Caco-2 (cell line): Measurements from ENCODE around the gene LDLRAD4. TPM values are rescaled to one million over a fixed set of nuclear protein-coding genes. Genes with fewer than 3 reads are reported as not detected.
A peak's percentile ranks its signal among the peaks of the same experiment; 100 is the strongest.

Experiments
- BruUV-seq: library from RNA; stranded (reverse); fragments of 400-500 nt; replicated peaks from 2 replicates; lab custom pipeline; 2021; lab: Mats Ljungman, UMichigan
- CTCF ChIA-PET: fragments of 300-600 bp; sonication (Branson Sonifier 250); formaldehyde crosslinking; loops from one replicate; lab custom pipeline; 2022; ENCODE audit warnings: antibody characterized with exemption; lab: Charles Lee
- POLR2A ChIA-PET: fragments of 300-600 bp; sonication (Branson Sonifier 250); formaldehyde crosslinking; loops from one replicate; lab custom pipeline; 2022; ENCODE audit warnings: antibody characterized with exemption; lab: Charles Lee
- DNase-seq, 2 experiments: peaks; one replicate each; pipeline versions ENCODE4 v3.0.0 to v3.0.0-alpha.2; 2020 to 2022
- H3K27me3 ChIP-seq: replicated peaks from 2 replicates; pipeline ENCODE4 v1.6.0; 2011; ENCODE audit warnings: low read length; ENCODE audit not compliant: control insufficient read depth, insufficient read depth
- H3K36me3 ChIP-seq: 2 replicates; pipeline ENCODE4 v1.5.1; 2011; ENCODE audit warnings: low read length; ENCODE audit not compliant: control insufficient read depth, insufficient read depth
- H3K4me1 ChIP-seq: fragments of 250-450 bp; sonication (Bioruptor Pico); 2 replicates; pipeline ENCODE4 v1.5.1; 2020; ENCODE audit warnings: mild to moderate bottlenecking
- H3K4me3 ChIP-seq: 2 replicates; pipeline ENCODE4 v1.5.1; 2011; ENCODE audit warnings: low read depth, mild to moderate bottlenecking, control low read depth, low read length
- H3K9me3 ChIP-seq: fragments of 250-450 bp; sonication (Bioruptor Pico); 2 replicates; pipeline ENCODE4 v1.5.1; 2020; ENCODE audit warnings: mild to moderate bottlenecking, moderate library complexity
- H3K27ac Mint-ChIP-seq: one replicate; pipeline ENCODE4 v1.8.0; 2022; ENCODE audit warnings: mixed read lengths; ENCODE audit not compliant: unreplicated experiment
- H3K27me3 Mint-ChIP-seq: one replicate; pipeline ENCODE4 v1.8.0; 2022; ENCODE audit warnings: mixed read lengths; ENCODE audit not compliant: insufficient read depth, unreplicated experiment
- H3K36me3 Mint-ChIP-seq: one replicate; pipeline ENCODE4 v1.8.0; 2022; ENCODE audit warnings: mild to moderate bottlenecking, mixed read lengths; ENCODE audit not compliant: insufficient read depth, unreplicated experiment
- H3K4me1 Mint-ChIP-seq: one replicate; pipeline ENCODE4 v1.8.0; 2022; ENCODE audit warnings: low read depth, mixed read lengths; ENCODE audit not compliant: unreplicated experiment
- H3K4me3 Mint-ChIP-seq: one replicate; pipeline ENCODE4 v1.8.0; 2022; ENCODE audit warnings: mild to moderate bottlenecking, moderate library complexity, mixed read lengths; ENCODE audit not compliant: unreplicated experiment
- H3K9me3 Mint-ChIP-seq: one replicate; pipeline ENCODE4 v1.8.0; 2022; ENCODE audit warnings: mixed read lengths; ENCODE audit not compliant: unreplicated experiment
- intact Hi-C: fragments of 100-400 bp; cut with micrococcal nuclease; formaldehyde crosslinking; loops from one replicate; pipeline ENCODE4 v1.10.0; 2022; ENCODE audit not compliant: unreplicated experiment
- total RNA-seq: library from RNA; stranded (reverse); gene quantifications from 2 replicates; pipeline ENCODE4 v1.2.3, GENCODE V29; 2022
- TF ChIP-seq, protein P1 (sequence below), 2 experiments: fragments of 200-600 bp in 1 of 2; IDR thresholded peaks; 1 replicate in 1 of 2; 2 replicates in 1 of 2; pipeline versions ENCODE4 v1.5.1 to v1.8.0; 2011 to 2022; ENCODE audit warnings: antibody characterized with exemption in 1 of 2, control low read depth in 1 of 2, inconsistent platforms in 1 of 2, low read depth in 1 of 2, low read length in 1 of 2, mild to moderate bottlenecking in 1 of 2, moderate library complexity in 1 of 2; ENCODE audit not compliant: insufficient read depth in 1 of 2, severe bottlenecking in 1 of 2, unreplicated experiment in 1 of 2

The LDLRAD4 gene
- total RNA-seq, 1 experiment from 2014 or later, result 1.2 TPM

DNA sequence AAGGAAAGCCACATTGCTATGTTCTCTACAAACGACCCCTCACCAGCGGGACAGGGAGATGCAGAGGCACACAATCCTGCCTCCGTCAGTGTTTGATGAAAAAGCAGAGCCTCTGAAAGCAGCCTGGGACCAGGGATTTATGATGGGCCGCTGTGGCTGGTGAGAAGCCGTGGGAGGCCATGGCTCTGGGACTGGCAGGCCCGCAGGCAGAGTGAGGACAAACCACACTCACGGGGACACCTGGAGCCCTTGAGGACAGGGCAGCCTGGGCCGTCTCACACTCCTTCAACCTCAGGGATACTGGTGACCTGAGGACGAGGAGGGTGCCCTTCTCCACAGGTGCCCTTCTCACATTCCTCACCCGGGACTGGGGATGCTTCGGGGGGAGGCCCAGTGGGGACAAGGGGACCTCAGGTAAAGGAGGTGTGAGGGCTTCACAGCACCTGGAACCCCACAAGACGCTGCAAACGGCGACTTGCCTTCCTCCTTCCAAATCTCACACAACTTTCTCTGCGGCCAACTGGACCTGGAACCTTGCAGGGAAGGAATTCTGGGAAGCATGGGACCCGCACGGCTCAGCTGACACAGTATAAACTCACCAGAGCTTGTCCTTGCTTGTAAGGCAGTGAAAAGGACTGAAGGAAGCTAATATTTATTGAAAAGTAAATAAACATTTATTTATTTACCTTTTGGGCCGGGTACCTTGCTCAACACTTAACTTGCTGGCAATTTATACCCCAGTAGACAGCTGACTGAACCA is 5.3 kb upstream of the LDLRAD4 start:
- Mint-ChIP-seq H3K4me1 (no peaks in the 10 kb centered on the region), H3K9me3 (no peaks in the 10 kb centered on the region), H3K27ac (no peak overlapping the region), H3K4me3 (no peak overlapping the region), H3K36me3 (no peaks in the 10 kb centered on the region), H3K27me3 (peaks cover 24% of the 10 kb centered on the region)
- TF ChIP-seq, protein P1, sequence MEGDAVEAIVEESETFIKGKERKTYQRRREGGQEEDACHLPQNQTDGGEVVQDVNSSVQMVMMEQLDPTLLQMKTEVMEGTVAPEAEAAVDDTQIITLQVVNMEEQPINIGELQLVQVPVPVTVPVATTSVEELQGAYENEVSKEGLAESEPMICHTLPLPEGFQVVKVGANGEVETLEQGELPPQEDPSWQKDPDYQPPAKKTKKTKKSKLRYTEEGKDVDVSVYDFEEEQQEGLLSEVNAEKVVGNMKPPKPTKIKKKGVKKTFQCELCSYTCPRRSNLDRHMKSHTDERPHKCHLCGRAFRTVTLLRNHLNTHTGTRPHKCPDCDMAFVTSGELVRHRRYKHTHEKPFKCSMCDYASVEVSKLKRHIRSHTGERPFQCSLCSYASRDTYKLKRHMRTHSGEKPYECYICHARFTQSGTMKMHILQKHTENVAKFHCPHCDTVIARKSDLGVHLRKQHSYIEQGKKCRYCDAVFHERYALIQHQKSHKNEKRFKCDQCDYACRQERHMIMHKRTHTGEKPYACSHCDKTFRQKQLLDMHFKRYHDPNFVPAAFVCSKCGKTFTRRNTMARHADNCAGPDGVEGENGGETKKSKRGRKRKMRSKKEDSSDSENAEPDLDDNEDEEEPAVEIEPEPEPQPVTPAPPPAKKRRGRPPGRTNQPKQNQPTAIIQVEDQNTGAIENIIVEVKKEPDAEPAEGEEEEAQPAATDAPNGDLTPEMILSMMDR (IDR thresholded peaks at IDR 0.05; ENCODE audit: insufficient read depth in 1 of 2, low read depth in 1 of 2, low read length in 1 of 2, severe bottlenecking in 1 of 2, unreplicated experiment in 1 of 2), result no peak
- DNase-seq, result no peak
- CTCF ChIA-PET, result interaction anchor here (0.5 kb wide), 1 partner anchor 23 kb away, joined by 4 read pairs; no protein-coding TSS in a partner anchor
- Histone ChIP-seq H3K36me3 (no peaks in the 10 kb centered on the region), H3K27me3 (peaks cover 3% of the 10 kb centered on the region; the same call in 1 of the 2 replicates), H3K4me1 (peaks cover 8% of the 10 kb centered on the region), H3K9me3 (no peaks in the 10 kb centered on the region), H3K4me3 (no peak overlapping the region)
- POLR2A ChIA-PET, result no interaction called here
- BruUV-seq, result no TSS peak
- intact Hi-C loops, result loop anchor here (2.0 kb wide), 1 partner anchor 318 kb away; no protein-coding TSS in a partner anchor

DNA sequence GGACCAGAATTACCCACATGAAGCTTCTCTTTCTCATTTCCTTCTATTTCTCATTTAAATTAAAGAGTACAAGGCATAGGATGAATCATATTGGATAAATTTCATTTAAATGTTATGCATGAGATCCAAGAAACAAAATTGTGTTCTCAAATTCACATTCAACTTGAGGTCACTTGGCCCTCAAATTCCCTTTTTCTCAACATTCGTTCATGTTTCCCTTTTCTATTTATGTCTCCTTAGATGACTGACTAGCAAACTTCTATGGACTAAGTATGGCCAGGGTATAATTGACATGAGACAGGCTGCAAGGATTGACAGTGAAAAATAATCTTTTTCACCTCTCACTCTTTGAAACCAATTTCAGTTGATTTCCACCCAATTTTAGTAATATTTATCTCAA is 4.0 kb upstream of the LDLRAD4 start:
- Mint-ChIP-seq H3K36me3 (no peaks in the 10 kb centered on the region), H3K9me3 (no peaks in the 10 kb centered on the region), H3K27me3 (peaks cover 27% of the 10 kb centered on the region), H3K4me1 (no peaks in the 10 kb centered on the region), H3K4me3 (no peak overlapping the region), H3K27ac (no peak overlapping the region)
- ChIA-PET CTCF (no interaction called here), POLR2A (no interaction called here)
- TF ChIP-seq, protein P1 (IDR thresholded peaks at IDR 0.05; ENCODE audit: insufficient read depth in 1 of 2, low read depth in 1 of 2, low read length in 1 of 2, severe bottlenecking in 1 of 2, unreplicated experiment in 1 of 2), result no peak
- H3K4me1 ChIP-seq, result peaks cover 12% of the 10 kb centered on the region
- no peaks in the 10 kb centered on the region for H3K9me3 ChIP-seq
- no TSS peak for BruUV-seq
- no peak overlapping the region for H3K4me3 ChIP-seq
- intact Hi-C loops, result no loop called here
- H3K27me3 ChIP-seq, result peaks cover 6% of the 10 kb centered on the region
- no peak for DNase-seq
- H3K36me3 ChIP-seq, result no peaks in the 10 kb centered on the region

DNA sequence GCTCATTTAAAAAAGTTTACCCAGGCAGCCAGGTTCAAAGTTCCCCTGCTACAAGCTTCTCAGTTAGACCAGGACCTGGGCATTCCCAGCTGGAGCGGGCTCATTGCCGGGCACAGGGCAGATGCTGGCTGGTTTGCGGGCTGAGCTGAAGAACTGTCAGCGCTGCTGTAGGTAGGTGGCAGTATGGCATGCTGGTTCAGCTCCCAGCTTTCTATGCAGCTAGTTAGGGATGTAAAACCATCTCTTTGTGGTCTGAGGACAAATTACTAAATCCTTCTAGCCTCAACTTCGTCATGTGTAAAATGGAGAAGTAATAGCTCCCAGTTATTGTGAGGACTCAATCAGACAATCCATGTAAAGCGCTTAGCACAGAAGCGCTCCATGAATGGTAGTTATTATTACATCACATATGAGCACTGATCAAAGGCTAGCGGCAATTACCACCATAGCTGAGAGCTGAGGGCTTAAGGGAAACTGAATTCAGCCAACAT is 2.4 kb upstream of the LDLRAD4 start:
- no peak overlapping the region for H3K27ac Mint-ChIP-seq
- DNase-seq, result peak in 1 of 2 experiments; percentile 54
- BruUV-seq, result no TSS peak
- POLR2A ChIA-PET, result no interaction called here
- Histone ChIP-seq H3K9me3 (no peaks in the 10 kb centered on the region), H3K36me3 (no peaks in the 10 kb centered on the region), H3K27me3 (peaks cover 9% of the 10 kb centered on the region), H3K4me3 (no peak overlapping the region), H3K4me1 (peaks cover 12% of the 10 kb centered on the region)
- no peaks in the 10 kb centered on the region for H3K4me1 Mint-ChIP-seq
- CTCF ChIA-PET, result interaction anchor here (0.6 to 1.5 kb wide), 6 partner anchors 57 to 315 kb away, joined by 3 to 6 read pairs (median 3); no protein-coding TSS in a partner anchor
- H3K36me3 Mint-ChIP-seq, result no peaks in the 10 kb centered on the region
- TF ChIP-seq, protein P1 (IDR thresholded peaks at IDR 0.05; ENCODE audit: insufficient read depth in 1 of 2, low read depth in 1 of 2, low read length in 1 of 2, severe bottlenecking in 1 of 2, unreplicated experiment in 1 of 2), result peak; percentile 37 to 69
- peaks cover 37% of the 10 kb centered on the region for H3K27me3 Mint-ChIP-seq
- intact Hi-C loops, result no loop called here
- H3K4me3 Mint-ChIP-seq, result peak overlapping the region; percentile 67
- no peaks in the 10 kb centered on the region for H3K9me3 Mint-ChIP-seq
